Activated CD4-positive, alpha-beta T cell treated with anti-CD3 and anti-CD28 coated beads for 36 hours (primary cell): Measurements from ENCODE around the gene TTI1. TPM values are rescaled to one million over a fixed set of nuclear protein-coding genes. Genes with fewer than 3 reads are reported as not detected.

Experiments
- ATAC-seq: fragments of 200-7000 bp; cut with Tn5 transposase; one replicate; pipeline ENCODE4 v1.10.0; 2021; ENCODE audit warnings: mild to moderate bottlenecking, moderate library complexity
- CTCF ChIA-PET: fragments of 350-600 bp; sonication (Branson Sonifier 250); formaldehyde crosslinking; loops from one replicate; lab custom pipeline; 2021; ENCODE audit warnings: antibody characterized with exemption; lab: Charles Lee
- POLR2A ChIA-PET: fragments of 350-600 bp; sonication (Branson Sonifier 250); formaldehyde crosslinking; loops from one replicate; lab custom pipeline; 2021; ENCODE audit warnings: antibody characterized with exemption, inconsistent platforms; lab: Charles Lee
- DNase-seq: peaks from one replicate; pipeline ENCODE4 v3.0.0-alpha.2; 2020
- H3K27ac Mint-ChIP-seq: one replicate; pipeline ENCODE4 v1.8.0; 2021; ENCODE audit warnings: mixed read lengths
- H3K27me3 Mint-ChIP-seq: one replicate; pipeline ENCODE4 v1.8.0; 2021; ENCODE audit warnings: mixed read lengths
- H3K36me3 Mint-ChIP-seq: one replicate; pipeline ENCODE4 v1.8.0; 2021; ENCODE audit warnings: low read depth, mixed read lengths
- H3K4me1 Mint-ChIP-seq: one replicate; pipeline ENCODE4 v1.8.0; 2021; ENCODE audit warnings: mixed read lengths
- H3K4me3 Mint-ChIP-seq: one replicate; pipeline ENCODE4 v1.8.0; 2021; ENCODE audit warnings: mild to moderate bottlenecking, moderate library complexity, mixed read lengths
- H3K9me3 Mint-ChIP-seq: one replicate; pipeline ENCODE4 v1.8.0; 2021; ENCODE audit warnings: low read depth, mixed read lengths
- intact Hi-C, 2 experiments: fragments of 100-400 bp; cut with DNase I in 1 of 2; cut with micrococcal nuclease in 1 of 2; formaldehyde crosslinking; loops; one replicate each; pipeline versions ENCODE4 v1.14.2 to v1.15.1; 2022 to 2024; cut with DNase I, micrococcal nuclease
- total RNA-seq, 2 experiments: library from RNA; stranded (reverse); gene quantifications; one replicate each; pipeline ENCODE4 v1.2.3, GENCODE V29; 2021

Gene TTI1
- total RNA-seq, 2 experiments from 2014 or later: 35.6 to 36.7 TPM

- no peaks in the 10 kb centered on the region for H3K9me3 Mint-ChIP-seq
- ChIA-PET POLR2A (no interaction called here), CTCF (interaction anchor here (1.2 kb wide), 2 partner anchors 9 to 23 kb away, joined by 3 to 5 read pairs; no protein-coding TSS in a partner anchor)
- peak overlapping the region; percentile 94 for H3K4me3 Mint-ChIP-seq
- intact Hi-C loops: loop anchor here in 1 of 2 experiments (10.0 kb wide), 2 partner anchors 930 to 1200 kb away; partner anchors contain the start of gene DHX35
- peaks cover 55% of the 10 kb centered on the region for H3K4me1 Mint-ChIP-seq
- H3K27me3 Mint-ChIP-seq: no peaks in the 10 kb centered on the region
- peaks cover 22% of the 10 kb centered on the region for H3K36me3 Mint-ChIP-seq
- DNase-seq: no peak
- no peak for ATAC-seq
- peak overlapping the region; percentile 98 for H3K27ac Mint-ChIP-seq
Observed at GRCh38 chr20:38034961-38035360, 1.7 kb upstream of the TTI1 start.

GRCh38 chr20:38034108-38034649 lies 923 bp upstream of the TTI1 start:
- Mint-ChIP-seq H3K27ac (peak overlapping the region; percentile 98), H3K27me3 (no peaks in the 10 kb centered on the region), H3K36me3 (peaks cover 24% of the 10 kb centered on the region), H3K4me1 (peaks cover 61% of the 10 kb centered on the region), H3K9me3 (no peaks in the 10 kb centered on the region), H3K4me3 (peak overlapping the region; percentile 94)
- intact Hi-C loops: loop anchor here in 1 of 2 experiments (10.0 kb wide), 2 partner anchors 931 to 1199 kb away; partner anchors contain the start of gene DHX35
- DNase-seq: no peak
- ChIA-PET CTCF (interaction anchor here (1.2 to 1.3 kb wide), 3 partner anchors 10 to 41 kb away, joined by 4 to 5 read pairs (median 4); no protein-coding TSS in a partner anchor), POLR2A (interaction anchor here (0.6 to 2.4 kb wide), 4 partner anchors 8 to 289 kb away, joined by 3 to 18 read pairs (median 3); no protein-coding TSS in a partner anchor)
- no peak for ATAC-seq

DNA sequence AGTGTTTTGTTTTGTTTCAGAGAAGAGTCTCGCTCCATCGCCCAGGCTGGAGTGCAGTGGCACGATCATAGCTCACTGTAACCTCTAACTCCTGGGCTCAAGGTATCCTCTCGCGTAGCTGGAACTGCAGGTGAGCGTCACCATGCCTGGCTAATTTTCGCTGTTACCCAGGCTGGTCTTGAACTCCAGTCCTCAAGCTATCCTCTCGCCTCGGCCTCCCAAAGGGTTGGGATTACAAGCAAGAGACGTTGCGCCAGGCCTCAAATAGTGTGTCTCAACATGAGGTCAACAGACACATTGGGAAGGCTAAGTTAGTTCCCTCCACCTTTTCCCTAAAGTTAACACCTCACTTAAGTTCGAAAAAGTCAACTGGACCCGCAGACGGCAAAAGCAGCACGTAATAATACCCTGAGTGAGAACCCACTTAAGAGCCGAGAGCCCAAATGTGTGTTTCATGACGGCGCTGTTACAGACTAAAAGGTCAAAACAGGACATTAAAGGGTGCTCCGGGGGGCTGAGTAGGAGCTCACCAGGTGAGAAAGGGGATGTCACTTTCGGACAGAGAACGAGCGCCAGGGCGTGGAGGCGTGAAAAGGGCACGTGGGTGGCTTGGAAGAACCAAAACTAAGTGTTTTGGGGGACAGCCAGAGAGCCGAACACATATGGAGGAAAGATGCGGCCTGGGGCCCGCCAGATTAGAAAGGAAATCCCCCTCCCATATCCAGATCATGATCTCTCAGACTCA lies 499 bp downstream of the TTI1 start:
- ChIA-PET CTCF (interaction anchor here (0.6 to 1.4 kb wide), 7 partner anchors 9 to 999 kb away, joined by 3 to 4 read pairs (median 3); no protein-coding TSS in a partner anchor), POLR2A (interaction anchor here (0.6 to 2.4 kb wide), 6 partner anchors 11 to 500 kb away, joined by 3 to 18 read pairs (median 4); no protein-coding TSS in a partner anchor)
- peaks cover 32% of the 10 kb centered on the region for H3K36me3 Mint-ChIP-seq
- H3K27me3 Mint-ChIP-seq: no peaks in the 10 kb centered on the region
- intact Hi-C loops: loop anchor here in 1 of 2 experiments (1.0 to 10.0 kb wide), 13 partner anchors 24 to 1198 kb away; partner anchors contain the start of genes ACTR5, BLCAP, CTNNBL1 and DHX35
- H3K9me3 Mint-ChIP-seq: no peaks in the 10 kb centered on the region
- DNase-seq (peak; percentile 75), ATAC-seq (peak; percentile 48)
- H3K4me1 Mint-ChIP-seq: peaks cover 69% of the 10 kb centered on the region
- peak overlapping the region; percentile 98 for H3K27ac Mint-ChIP-seq
- peak overlapping the region; percentile 94 for H3K4me3 Mint-ChIP-seq

GRCh38 chr20:38031957-38032356 lies 1.3 kb downstream of the TTI1 start:
- H3K36me3 Mint-ChIP-seq: peaks cover 27% of the 10 kb centered on the region
- H3K9me3 Mint-ChIP-seq: no peaks in the 10 kb centered on the region
- no peaks in the 10 kb centered on the region for H3K27me3 Mint-ChIP-seq
- no peak for DNase-seq
- H3K4me1 Mint-ChIP-seq: peaks cover 62% of the 10 kb centered on the region
- intact Hi-C loops: loop anchor here in 1 of 2 experiments (2.0 to 10.0 kb wide), 5 partner anchors 25 to 1197 kb away; partner anchors contain the start of genes ACTR5 and DHX35
- H3K27ac Mint-ChIP-seq: peak overlapping the region; percentile 98
- ChIA-PET POLR2A (interaction anchor here (0.6 to 2.4 kb wide), 2 partner anchors 10 to 12 kb away, joined by 3 to 18 read pairs; no protein-coding TSS in a partner anchor), CTCF (interaction anchor here (0.6 to 1.9 kb wide), 5 partner anchors 10 to 204 kb away, joined by 3 to 8 read pairs (median 4); no protein-coding TSS in a partner anchor)
- ATAC-seq: no peak
- H3K4me3 Mint-ChIP-seq: peak overlapping the region; percentile 94

- ATAC-seq (no peak), DNase-seq (no peak)
- Mint-ChIP-seq H3K9me3 (no peaks in the 10 kb centered on the region), H3K4me1 (peaks cover 53% of the 10 kb centered on the region), H3K27me3 (no peaks in the 10 kb centered on the region), H3K36me3 (peaks cover 33% of the 10 kb centered on the region), H3K27ac (no peak overlapping the region), H3K4me3 (no peak overlapping the region)
- ChIA-PET POLR2A (interaction anchor here (0.6 to 0.8 kb wide), 2 partner anchors 22 to 606 kb away, joined by 3 read pairs; no protein-coding TSS in a partner anchor), CTCF (interaction anchor here (1.2 to 2.0 kb wide), 2 partner anchors 28 to 46 kb away, joined by 3 to 5 read pairs; no protein-coding TSS in a partner anchor)
- intact Hi-C loops: no loop called here
Observed at GRCh38 chr20:38029453-38029852, 3.8 kb downstream of the TTI1 start.

GRCh38 chr20:38024496-38024895 lies 8.8 kb downstream of the TTI1 start:
- ChIA-PET POLR2A (interaction anchor here (0.7 kb wide), 1 partner anchor 15 kb away, joined by 9 read pairs; no protein-coding TSS in a partner anchor), CTCF (interaction anchor here (1.0 to 1.2 kb wide), 2 partner anchors 9 to 33 kb away, joined by 3 to 4 read pairs; partner anchors contain the start of gene TTI1)
- peaks cover 33% of the 10 kb centered on the region for H3K36me3 Mint-ChIP-seq
- peaks cover 46% of the 10 kb centered on the region for H3K4me1 Mint-ChIP-seq
- H3K27ac Mint-ChIP-seq: no peak overlapping the region
- intact Hi-C loops: no loop called here
- ATAC-seq (no peak), DNase-seq (no peak)
- H3K27me3 Mint-ChIP-seq: no peaks in the 10 kb centered on the region
- H3K4me3 Mint-ChIP-seq: no peak overlapping the region
- H3K9me3 Mint-ChIP-seq: no peaks in the 10 kb centered on the region

GRCh38 chr20:38023181-38024001 lies 9.9 kb downstream of the TTI1 start:
- Mint-ChIP-seq H3K4me3 (no peak overlapping the region), H3K36me3 (peaks cover 38% of the 10 kb centered on the region), H3K4me1 (peaks cover 36% of the 10 kb centered on the region), H3K27ac (no peak overlapping the region), H3K27me3 (no peaks in the 10 kb centered on the region), H3K9me3 (peaks cover 4% of the 10 kb centered on the region)
- no peak for ATAC-seq
- intact Hi-C loops: no loop called here
- no peak for DNase-seq
- CTCF ChIA-PET: interaction anchor here (1.0 to 1.2 kb wide), 2 partner anchors 10 to 34 kb away, joined by 3 to 4 read pairs; partner anchors contain the start of gene TTI1
- POLR2A ChIA-PET: no interaction called here

- intact Hi-C loops: no loop called here
- ChIA-PET CTCF (interaction anchor here (0.6 to 1.7 kb wide), 5 partner anchors 10 to 42 kb away, joined by 3 to 8 read pairs (median 4); no protein-coding TSS in a partner anchor), POLR2A (no interaction called here)
- no peaks in the 10 kb centered on the region for H3K27me3 Mint-ChIP-seq
- H3K4me1 Mint-ChIP-seq: peaks cover 27% of the 10 kb centered on the region
- DNase-seq: no peak
- H3K9me3 Mint-ChIP-seq: peaks cover 6% of the 10 kb centered on the region
- H3K27ac Mint-ChIP-seq: no peak overlapping the region
- ATAC-seq: peak; percentile 53
- no peak overlapping the region for H3K4me3 Mint-ChIP-seq
- peaks cover 47% of the 10 kb centered on the region for H3K36me3 Mint-ChIP-seq
Observed at GRCh38 chr20:38021087-38021772, 12.0 kb downstream of the TTI1 start.

DNA sequence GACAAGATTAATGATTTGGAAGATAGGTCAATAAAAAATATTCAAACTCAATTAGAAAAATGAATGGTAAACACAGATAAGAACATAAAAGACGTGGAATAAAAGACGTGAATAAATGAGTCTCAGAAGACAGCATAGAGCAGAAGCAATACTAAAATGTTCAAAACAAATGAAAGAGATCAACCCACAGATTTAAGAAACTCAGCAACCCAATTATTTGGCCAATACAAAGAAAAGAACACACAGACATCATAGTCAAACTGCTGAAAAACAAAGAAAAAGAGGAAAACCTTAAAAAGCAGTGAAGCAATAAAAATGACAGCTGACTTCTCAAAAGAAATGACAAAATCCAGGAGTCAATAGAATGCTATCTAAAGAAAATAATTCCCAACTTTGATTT lies 14.9 kb downstream of the TTI1 start:
- ATAC-seq (no peak), DNase-seq (no peak)
- ChIA-PET POLR2A (no interaction called here), CTCF (no interaction called here)
- peaks cover 60% of the 10 kb centered on the region for H3K36me3 Mint-ChIP-seq
- peaks cover 11% of the 10 kb centered on the region for H3K4me1 Mint-ChIP-seq
- peaks cover 6% of the 10 kb centered on the region for H3K9me3 Mint-ChIP-seq
- H3K27ac Mint-ChIP-seq: no peak overlapping the region
- H3K27me3 Mint-ChIP-seq: no peaks in the 10 kb centered on the region
- intact Hi-C loops: no loop called here
- H3K4me3 Mint-ChIP-seq: no peak overlapping the region

GRCh38 chr20:38017959-38018358 lies 15.3 kb downstream of the TTI1 start:
- peaks cover 11% of the 10 kb centered on the region for H3K4me1 Mint-ChIP-seq
- peaks cover 64% of the 10 kb centered on the region for H3K36me3 Mint-ChIP-seq
- H3K27me3 Mint-ChIP-seq: no peaks in the 10 kb centered on the region
- H3K4me3 Mint-ChIP-seq: no peak overlapping the region
- ChIA-PET CTCF (no interaction called here), POLR2A (no interaction called here)
- peaks cover 6% of the 10 kb centered on the region for H3K9me3 Mint-ChIP-seq
- H3K27ac Mint-ChIP-seq: no peak overlapping the region
- DNase-seq (no peak), ATAC-seq (no peak)
- intact Hi-C loops: no loop called here
